GM21737 (cell line): ENCODE results near the gene ANKRD28.
"Not testable (repeated sequence)": the region's sequence is repeated elsewhere in the genome, so short reads cannot be mapped to it uniquely, and the experiment has no call there.

Experiments used
- ATAC-seq: cut with Tn5 transposase; IDR thresholded peaks from one replicate; pipeline ENCODE4 v1.9.1; 2021; ENCODE audit warnings: mild to moderate bottlenecking, moderate library complexity; ENCODE audit not compliant: unreplicated experiment

Gene ANKRD28

GRCh38 chr3:15797642-15798303, at the start of gene ANKRD28:
ANKRD28 (minus strand) TSS chr3:15797979; CDS start chr3:15796521, 1,458 bp downstream.
- no peak for ATAC-seq

GRCh38 chr3:15847239-15847638, 49.5 kb upstream of the ANKRD28 start:
- ATAC-seq: no peak

GRCh38 chr3:15846606-15847005, 48.8 kb upstream of the ANKRD28 start:
- ATAC-seq: no peak

- no peak for ATAC-seq
Measured at GRCh38 chr3:15845475-15845874, 47.7 kb upstream of the ANKRD28 start.

- ATAC-seq: no peak
Measured at GRCh38 chr3:15844889-15845288, 47.1 kb upstream of the ANKRD28 start.

GRCh38 chr3:15841091-15841973, 43.6 kb upstream of the ANKRD28 start:
- ATAC-seq: not testable (repeated sequence)

GRCh38 chr3:15839568-15839967, 41.8 kb upstream of the ANKRD28 start:
- ATAC-seq: no peak

GRCh38 chr3:15831927-15832326, 34.1 kb upstream of the ANKRD28 start:
- no peak for ATAC-seq

GRCh38 chr3:15825016-15825415, 27.2 kb upstream of the ANKRD28 start:
- no peak for ATAC-seq

- ATAC-seq: no peak
Measured at GRCh38 chr3:15823092-15823491, 25.3 kb upstream of the ANKRD28 start.

- no peak for ATAC-seq
Measured at GRCh38 chr3:15822281-15822680, 24.5 kb upstream of the ANKRD28 start.

- no peak for ATAC-seq
Measured at GRCh38 chr3:15820911-15821310, 23.1 kb upstream of the ANKRD28 start.

GRCh38 chr3:15819576-15819975, 21.8 kb upstream of the ANKRD28 start:
- no peak for ATAC-seq

- ATAC-seq: no peak
Measured at GRCh38 chr3:15819043-15819442, 21.3 kb upstream of the ANKRD28 start.

- ATAC-seq: no peak
Measured at GRCh38 chr3:15815696-15816095, 17.9 kb upstream of the ANKRD28 start.

GRCh38 chr3:15813079-15813478, 15.3 kb upstream of the ANKRD28 start:
- ATAC-seq: not testable (repeated sequence)

- no peak for ATAC-seq
Measured at GRCh38 chr3:15812183-15812582, 14.4 kb upstream of the ANKRD28 start.

GRCh38 chr3:15810702-15811101, 12.9 kb upstream of the ANKRD28 start:
- no peak for ATAC-seq

GRCh38 chr3:15809313-15809712, 11.5 kb upstream of the ANKRD28 start:
- ATAC-seq: no peak

GRCh38 chr3:15808679-15809310, 11.0 kb upstream of the ANKRD28 start:
- no peak for ATAC-seq

- peak; percentile 67 for ATAC-seq
Measured at GRCh38 chr3:15805756-15806266, 8.0 kb upstream of the ANKRD28 start.
